ENCODE measurements around the gene GDA. TPM values are rescaled to one million over a fixed set of nuclear protein-coding genes. Genes with fewer than 3 reads are reported as not detected.

GDA gene
- total RNA-seq, 1 donor from 2014 or later: 0.04 TPM

GRCh38 chr9:72200452-72200851 is 51.2 kb downstream of the GDA start:
- Histone ChIP-seq H3K4me3 (ENCODE audit: low read depth, low read length) (no peak overlapping the region), H3K27me3 (ENCODE audit: control insufficient read depth, insufficient read depth, low read length) (no peaks in the 10 kb centered on the region), H3K36me3 (ENCODE audit: control insufficient read depth, insufficient read depth, low read length) (no peaks in the 10 kb centered on the region)
- no peak for TF ChIP-seq CTCF (IDR thresholded peaks at IDR 0.05; ENCODE audit: insufficient read depth, low read length, poor library complexity, severe bottlenecking)
- no peak for DNase-seq (ENCODE audit: low read depth)

DNA sequence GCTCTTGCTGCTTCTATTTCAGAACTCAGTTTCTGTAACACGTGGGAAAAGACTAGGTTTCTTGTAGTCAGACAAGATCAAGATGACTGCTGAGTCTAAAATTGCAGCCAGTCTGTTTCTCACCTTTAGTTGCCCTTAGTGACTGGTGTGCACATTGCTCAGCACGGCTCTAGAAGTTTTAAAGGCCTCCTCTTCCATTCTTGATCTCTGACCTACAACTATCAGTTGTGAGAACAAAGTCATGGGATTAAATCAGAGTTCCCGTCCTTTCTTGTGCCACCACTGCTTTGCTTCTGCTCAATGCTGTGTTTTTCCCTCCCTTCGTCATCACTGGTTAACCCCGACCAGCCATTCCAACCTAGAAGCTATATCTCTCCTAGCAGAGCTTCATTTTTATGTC is 52.8 kb downstream of the GDA start:
- H3K4me3 ChIP-seq (ENCODE audit: low read depth, low read length): no peak overlapping the region
- no peak for TF ChIP-seq CTCF (IDR thresholded peaks at IDR 0.05; ENCODE audit: insufficient read depth, low read length, poor library complexity, severe bottlenecking)
- no peak for DNase-seq (ENCODE audit: low read depth)
- H3K27me3 ChIP-seq (ENCODE audit: control insufficient read depth, insufficient read depth, low read length): no peaks in the 10 kb centered on the region
- no peaks in the 10 kb centered on the region for H3K36me3 ChIP-seq (ENCODE audit: control insufficient read depth, insufficient read depth, low read length)

DNA sequence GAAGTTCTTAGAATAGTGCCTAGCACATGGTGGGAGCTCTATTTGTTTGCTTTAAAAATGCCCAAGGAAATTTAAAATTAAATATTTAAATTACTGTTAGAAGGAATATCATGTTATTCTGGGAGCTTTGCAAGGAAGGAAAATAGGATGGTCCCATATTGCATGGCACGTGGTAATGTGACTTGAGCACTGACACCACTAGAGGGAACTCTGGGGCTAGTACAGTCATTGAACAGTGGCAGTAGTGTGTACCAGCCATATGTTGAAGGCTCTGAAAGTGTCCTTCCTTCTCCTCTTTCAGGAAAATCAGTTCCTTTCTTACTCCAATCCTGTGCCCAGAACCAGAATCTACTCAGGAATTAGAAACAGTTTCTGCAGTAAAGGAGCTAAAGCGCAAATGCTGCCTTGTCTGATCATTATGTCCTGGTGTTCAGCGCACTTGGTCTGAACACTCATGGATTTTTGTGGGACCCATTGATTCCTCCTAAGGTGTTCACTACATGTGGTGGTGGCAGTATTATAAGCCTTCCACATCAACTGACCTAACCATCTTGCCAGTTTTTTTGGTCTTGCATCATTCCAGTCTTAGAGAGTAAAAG is 54.1 kb downstream of the GDA start:
- no peak for DNase-seq (ENCODE audit: low read depth)
- Histone ChIP-seq H3K36me3 (ENCODE audit: control insufficient read depth, insufficient read depth, low read length) (no peaks in the 10 kb centered on the region), H3K4me3 (ENCODE audit: low read depth, low read length) (no peak overlapping the region), H3K27me3 (ENCODE audit: control insufficient read depth, insufficient read depth, low read length) (no peaks in the 10 kb centered on the region)
- TF ChIP-seq CTCF (IDR thresholded peaks at IDR 0.05; ENCODE audit: insufficient read depth, low read length, poor library complexity, severe bottlenecking): peak; percentile 68

DNA sequence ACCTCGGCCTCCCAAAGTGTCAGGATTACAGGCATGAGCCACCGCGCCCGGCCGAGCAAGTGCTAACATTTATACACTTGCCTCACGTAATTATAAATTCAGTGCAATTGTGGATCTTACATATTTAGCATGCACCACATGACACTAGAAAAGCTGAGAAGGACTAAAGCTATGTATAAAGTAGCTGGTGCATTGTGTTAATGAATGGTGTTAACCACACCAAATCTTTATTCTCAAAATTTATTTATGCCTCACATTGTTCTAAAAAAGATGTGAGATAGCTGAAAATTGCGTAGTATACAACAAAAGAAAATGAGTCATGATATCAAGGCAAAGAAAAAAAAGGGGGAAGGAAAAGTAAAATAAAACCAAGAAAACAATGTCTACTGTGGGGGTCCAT is 54.8 kb downstream of the GDA start:
- H3K4me3 ChIP-seq (ENCODE audit: low read depth, low read length): no peak overlapping the region
- H3K27me3 ChIP-seq (ENCODE audit: control insufficient read depth, insufficient read depth, low read length): no peaks in the 10 kb centered on the region
- TF ChIP-seq CTCF (IDR thresholded peaks at IDR 0.05; ENCODE audit: insufficient read depth, low read length, poor library complexity, severe bottlenecking): no peak
- DNase-seq (ENCODE audit: low read depth): no peak
- H3K36me3 ChIP-seq (ENCODE audit: control insufficient read depth, insufficient read depth, low read length): no peaks in the 10 kb centered on the region

- no peak for TF ChIP-seq CTCF (IDR thresholded peaks at IDR 0.05; ENCODE audit: insufficient read depth, low read length, poor library complexity, severe bottlenecking)
- H3K4me3 ChIP-seq (ENCODE audit: low read depth, low read length): no peak overlapping the region
- H3K36me3 ChIP-seq (ENCODE audit: control insufficient read depth, insufficient read depth, low read length): no peaks in the 10 kb centered on the region
- no peaks in the 10 kb centered on the region for H3K27me3 ChIP-seq (ENCODE audit: control insufficient read depth, insufficient read depth, low read length)
- DNase-seq (ENCODE audit: low read depth): no peak
Measured at GRCh38 chr9:72205513-72205912, 56.3 kb downstream of the GDA start.

DNA sequence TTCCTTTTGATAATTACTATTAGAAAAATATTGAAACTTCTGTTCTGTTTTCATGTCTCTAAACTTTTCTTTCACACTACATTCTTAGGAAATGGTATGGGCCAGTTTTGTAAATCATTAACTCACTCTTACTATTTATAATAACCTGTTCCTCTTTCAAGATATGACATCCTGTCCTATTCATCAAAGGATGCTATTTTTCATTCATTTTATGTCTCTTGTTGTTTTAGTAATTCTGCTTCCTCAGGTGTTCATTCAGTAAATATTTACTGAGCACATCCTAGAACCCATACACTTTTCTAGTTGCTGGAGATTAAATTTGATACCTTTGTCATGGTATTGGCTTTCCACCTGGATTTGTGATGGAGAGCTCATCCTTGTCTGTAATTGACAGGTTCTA is 58.0 kb downstream of the GDA start:
- no peak for TF ChIP-seq CTCF (IDR thresholded peaks at IDR 0.05; ENCODE audit: insufficient read depth, low read length, poor library complexity, severe bottlenecking)
- no peak overlapping the region for H3K4me3 ChIP-seq (ENCODE audit: low read depth, low read length)
- H3K27me3 ChIP-seq (ENCODE audit: control insufficient read depth, insufficient read depth, low read length): no peaks in the 10 kb centered on the region
- DNase-seq (ENCODE audit: low read depth): no peak
- no peaks in the 10 kb centered on the region for H3K36me3 ChIP-seq (ENCODE audit: control insufficient read depth, insufficient read depth, low read length)

Measured in kidney epithelial cell (primary cell).